Measurements from ENCODE around the gene SASH1.

SASH1 gene

DNA sequence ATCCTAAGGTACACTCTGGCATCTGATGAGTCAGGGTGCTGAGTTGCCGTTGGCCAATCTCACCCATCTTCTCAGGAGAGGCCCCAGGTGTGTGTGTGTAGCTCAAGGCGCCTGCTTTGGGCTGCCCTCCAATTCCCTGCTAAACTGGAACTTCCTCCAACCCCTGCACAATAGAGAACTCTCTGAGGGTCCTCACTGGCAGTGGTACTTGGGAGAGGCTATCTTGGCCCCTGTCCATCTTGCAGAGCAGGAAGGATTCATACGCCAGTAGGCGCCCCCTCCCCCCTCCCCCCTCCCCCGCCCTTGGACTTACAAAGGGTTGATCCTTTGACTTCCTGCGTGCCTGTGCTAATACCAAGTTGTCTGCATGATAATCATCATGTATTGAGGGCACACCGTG lies 173.6 kb downstream of the SASH1 start:
- no peaks in the 10 kb centered on the region for H3K27me3 ChIP-seq (ENCODE audit: low read length)
- H2AFZ ChIP-seq (ENCODE audit: low read depth, low read length, severe bottlenecking), result no peak overlapping the region
- H3K9me3 ChIP-seq (ENCODE audit: insufficient read depth, low read length), result no peaks in the 10 kb centered on the region
- H3K79me2 ChIP-seq (ENCODE audit: insufficient read depth, low read length), result no peaks in the 10 kb centered on the region
- no peaks in the 10 kb centered on the region for H3K9me2 ChIP-seq (replicated peaks; ENCODE audit: insufficient read depth, low read length)
- TF ChIP-seq EZH2phosphoT487 (conservative IDR thresholded peaks at IDR 0.05; ENCODE audit: low read length), result no peak
- TF ChIP-seq, protein P1, sequence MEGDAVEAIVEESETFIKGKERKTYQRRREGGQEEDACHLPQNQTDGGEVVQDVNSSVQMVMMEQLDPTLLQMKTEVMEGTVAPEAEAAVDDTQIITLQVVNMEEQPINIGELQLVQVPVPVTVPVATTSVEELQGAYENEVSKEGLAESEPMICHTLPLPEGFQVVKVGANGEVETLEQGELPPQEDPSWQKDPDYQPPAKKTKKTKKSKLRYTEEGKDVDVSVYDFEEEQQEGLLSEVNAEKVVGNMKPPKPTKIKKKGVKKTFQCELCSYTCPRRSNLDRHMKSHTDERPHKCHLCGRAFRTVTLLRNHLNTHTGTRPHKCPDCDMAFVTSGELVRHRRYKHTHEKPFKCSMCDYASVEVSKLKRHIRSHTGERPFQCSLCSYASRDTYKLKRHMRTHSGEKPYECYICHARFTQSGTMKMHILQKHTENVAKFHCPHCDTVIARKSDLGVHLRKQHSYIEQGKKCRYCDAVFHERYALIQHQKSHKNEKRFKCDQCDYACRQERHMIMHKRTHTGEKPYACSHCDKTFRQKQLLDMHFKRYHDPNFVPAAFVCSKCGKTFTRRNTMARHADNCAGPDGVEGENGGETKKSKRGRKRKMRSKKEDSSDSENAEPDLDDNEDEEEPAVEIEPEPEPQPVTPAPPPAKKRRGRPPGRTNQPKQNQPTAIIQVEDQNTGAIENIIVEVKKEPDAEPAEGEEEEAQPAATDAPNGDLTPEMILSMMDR (IDR thresholded peaks at IDR 0.05; ENCODE audit: insufficient read depth, low read length, poor library complexity, severe bottlenecking), result no peak
- no peak overlapping the region for H3K27ac ChIP-seq (ENCODE audit: low read depth, low read length)
- H3K4me3 ChIP-seq (ENCODE audit: insufficient read depth, low read length, poor library complexity, severe bottlenecking), result no peak overlapping the region
- no peaks in the 10 kb centered on the region for H4K20me1 ChIP-seq (ENCODE audit: low read depth, low read length)
- H3K4me2 ChIP-seq (ENCODE audit: low read depth, low read length, poor library complexity, severe bottlenecking), result no peak overlapping the region
- H3K9ac ChIP-seq (ENCODE audit: low read length), result no peak overlapping the region
- no peaks in the 10 kb centered on the region for H3F3A ChIP-seq (ENCODE audit: insufficient read depth)
- H3K36me3 ChIP-seq (ENCODE audit: low read length), result no peaks in the 10 kb centered on the region

DNA sequence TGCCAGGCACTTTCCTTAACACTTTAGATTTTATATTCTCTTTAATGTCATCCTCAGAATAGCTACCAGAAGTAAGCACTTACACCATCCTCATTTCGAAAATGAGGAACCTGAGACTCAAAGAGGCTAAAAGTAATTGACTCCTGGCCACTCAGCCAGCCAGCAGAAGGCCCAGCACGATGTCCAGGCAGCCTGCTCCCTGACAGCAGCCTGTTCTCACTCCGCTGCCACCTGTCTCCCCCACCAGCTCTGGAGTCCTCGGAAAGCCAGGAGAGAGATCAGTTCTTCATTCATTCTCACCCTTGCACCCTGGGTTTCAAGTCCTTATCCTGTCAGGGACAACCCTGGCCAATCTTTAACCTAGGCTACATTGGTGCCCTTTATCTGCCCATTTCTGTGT lies 174.0 kb downstream of the SASH1 start:
- Histone ChIP-seq H3K4me2 (ENCODE audit: low read depth, low read length, poor library complexity, severe bottlenecking) (no peak overlapping the region), H3K27me3 (ENCODE audit: low read length) (no peaks in the 10 kb centered on the region), H3F3A (ENCODE audit: insufficient read depth) (no peaks in the 10 kb centered on the region), H3K79me2 (ENCODE audit: insufficient read depth, low read length) (no peaks in the 10 kb centered on the region), H3K36me3 (ENCODE audit: low read length) (no peaks in the 10 kb centered on the region), H3K9me3 (ENCODE audit: insufficient read depth, low read length) (no peaks in the 10 kb centered on the region), H2AFZ (ENCODE audit: low read depth, low read length, severe bottlenecking) (no peak overlapping the region), H3K27ac (ENCODE audit: low read depth, low read length) (no peak overlapping the region), H3K9me2 (replicated peaks; ENCODE audit: insufficient read depth, low read length) (no peaks in the 10 kb centered on the region), H3K4me3 (ENCODE audit: insufficient read depth, low read length, poor library complexity, severe bottlenecking) (no peak overlapping the region), H3K9ac (ENCODE audit: low read length) (no peak overlapping the region), H4K20me1 (ENCODE audit: low read depth, low read length) (no peaks in the 10 kb centered on the region)
- TF ChIP-seq EZH2phosphoT487 (conservative IDR thresholded peaks at IDR 0.05; ENCODE audit: low read length), result no peak
- TF ChIP-seq, protein P1 (IDR thresholded peaks at IDR 0.05; ENCODE audit: insufficient read depth, low read length, poor library complexity, severe bottlenecking), result no peak

DNA sequence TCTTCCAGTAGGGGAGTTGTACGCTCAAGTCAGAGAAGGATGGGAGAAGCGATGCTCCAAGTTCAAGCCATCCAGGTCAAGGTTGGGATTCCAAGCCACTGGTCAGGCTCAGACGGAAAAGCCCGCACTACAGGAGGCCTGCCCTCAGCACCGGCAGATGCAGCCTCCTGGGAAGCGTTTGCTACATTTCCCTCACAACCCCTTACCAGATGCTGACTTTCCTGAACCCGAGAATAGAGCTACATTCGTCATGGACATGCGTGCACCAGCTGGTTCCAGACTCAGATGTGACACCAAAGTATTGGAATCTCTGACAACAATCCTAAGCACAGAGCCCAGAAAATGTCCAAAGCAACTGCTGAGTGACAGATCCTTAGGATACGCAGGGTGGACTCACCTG lies 174.8 kb downstream of the SASH1 start:
- H2AFZ ChIP-seq (ENCODE audit: low read depth, low read length, severe bottlenecking), result no peak overlapping the region
- H3K9ac ChIP-seq (ENCODE audit: low read length), result no peak overlapping the region
- no peaks in the 10 kb centered on the region for H3K9me2 ChIP-seq (replicated peaks; ENCODE audit: insufficient read depth, low read length)
- H3K4me3 ChIP-seq (ENCODE audit: insufficient read depth, low read length, poor library complexity, severe bottlenecking), result no peak overlapping the region
- no peak overlapping the region for H3K4me2 ChIP-seq (ENCODE audit: low read depth, low read length, poor library complexity, severe bottlenecking)
- H3K27me3 ChIP-seq (ENCODE audit: low read length), result no peaks in the 10 kb centered on the region
- no peaks in the 10 kb centered on the region for H3K9me3 ChIP-seq (ENCODE audit: insufficient read depth, low read length)
- TF ChIP-seq, protein P1 (IDR thresholded peaks at IDR 0.05; ENCODE audit: insufficient read depth, low read length, poor library complexity, severe bottlenecking), result no peak
- no peak for TF ChIP-seq EZH2phosphoT487 (conservative IDR thresholded peaks at IDR 0.05; ENCODE audit: low read length)
- H4K20me1 ChIP-seq (ENCODE audit: low read depth, low read length), result no peaks in the 10 kb centered on the region
- H3K36me3 ChIP-seq (ENCODE audit: low read length), result no peaks in the 10 kb centered on the region
- H3F3A ChIP-seq (ENCODE audit: insufficient read depth), result no peaks in the 10 kb centered on the region
- H3K79me2 ChIP-seq (ENCODE audit: insufficient read depth, low read length), result no peaks in the 10 kb centered on the region
- no peak overlapping the region for H3K27ac ChIP-seq (ENCODE audit: low read depth, low read length)

Data from SU-DHL-6 (cell line).